ENCODE data around the gene ASB2. TPM values are rescaled to one million over a fixed set of nuclear protein-coding genes. Genes with fewer than 3 reads are reported as not detected.

Gene ASB2
- total RNA-seq, 2 donors from 2014 or later = 115 to 187 TPM

DNA sequence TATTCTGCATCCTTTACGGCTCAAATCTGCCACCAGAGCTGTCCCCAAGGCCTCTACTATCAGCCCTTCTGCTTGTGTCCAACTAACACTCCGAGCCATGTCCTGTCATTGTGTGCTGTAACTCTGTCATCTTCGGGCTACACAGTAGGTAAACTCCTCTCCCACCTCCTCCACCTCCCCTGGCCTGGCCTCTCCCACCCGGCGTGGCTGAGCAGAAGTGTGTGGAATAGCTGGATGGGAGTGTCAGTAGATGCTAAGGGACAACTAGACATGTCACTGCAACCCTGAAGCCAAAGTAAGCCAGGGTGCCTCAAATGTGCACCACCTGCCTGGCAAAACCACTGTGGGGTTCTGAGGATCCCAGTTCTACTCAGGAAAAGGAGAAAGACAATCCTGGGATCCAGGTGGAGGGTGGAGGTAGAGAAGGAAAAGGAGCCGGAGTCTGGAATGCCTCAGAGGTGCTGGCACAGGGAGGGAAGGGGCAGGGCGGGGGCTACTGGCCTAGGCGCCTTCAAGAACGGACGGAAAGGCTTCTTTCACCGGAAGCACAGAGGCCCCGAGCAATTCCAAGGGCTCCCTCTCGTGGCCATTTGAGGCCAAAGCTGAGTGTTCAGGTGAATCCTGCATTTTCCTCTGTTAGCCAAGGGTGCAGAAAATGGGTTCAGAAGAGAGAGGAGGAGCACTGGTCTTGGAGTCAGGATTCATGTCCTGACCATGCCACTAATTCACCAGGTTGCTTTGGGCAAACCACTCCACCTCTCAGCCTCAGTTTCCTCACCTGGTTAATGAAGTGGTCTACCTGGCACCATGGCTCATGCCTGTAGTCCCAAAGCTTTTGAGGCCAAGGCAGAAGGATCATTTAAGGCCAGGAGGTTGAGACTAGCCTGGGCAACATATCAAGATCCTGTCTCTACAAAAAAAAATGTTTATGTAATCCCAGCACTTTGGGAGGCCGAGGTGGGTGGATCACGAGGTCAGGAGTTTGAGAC, 69.7 kb downstream of the ASB2 start:
- no peaks in the 10 kb centered on the region for H3K27me3 ChIP-seq
- no peak overlapping the region for H3K27ac ChIP-seq
- no peak overlapping the region for H3K4me3 ChIP-seq
- H3K9me3 ChIP-seq = no peaks in the 10 kb centered on the region
- no peak for DNase-seq (ENCODE audit: low spot score)
- no peaks in the 10 kb centered on the region for H3K4me1 ChIP-seq
- H3K36me3 ChIP-seq = no peaks in the 10 kb centered on the region
- TF ChIP-seq, protein P1, sequence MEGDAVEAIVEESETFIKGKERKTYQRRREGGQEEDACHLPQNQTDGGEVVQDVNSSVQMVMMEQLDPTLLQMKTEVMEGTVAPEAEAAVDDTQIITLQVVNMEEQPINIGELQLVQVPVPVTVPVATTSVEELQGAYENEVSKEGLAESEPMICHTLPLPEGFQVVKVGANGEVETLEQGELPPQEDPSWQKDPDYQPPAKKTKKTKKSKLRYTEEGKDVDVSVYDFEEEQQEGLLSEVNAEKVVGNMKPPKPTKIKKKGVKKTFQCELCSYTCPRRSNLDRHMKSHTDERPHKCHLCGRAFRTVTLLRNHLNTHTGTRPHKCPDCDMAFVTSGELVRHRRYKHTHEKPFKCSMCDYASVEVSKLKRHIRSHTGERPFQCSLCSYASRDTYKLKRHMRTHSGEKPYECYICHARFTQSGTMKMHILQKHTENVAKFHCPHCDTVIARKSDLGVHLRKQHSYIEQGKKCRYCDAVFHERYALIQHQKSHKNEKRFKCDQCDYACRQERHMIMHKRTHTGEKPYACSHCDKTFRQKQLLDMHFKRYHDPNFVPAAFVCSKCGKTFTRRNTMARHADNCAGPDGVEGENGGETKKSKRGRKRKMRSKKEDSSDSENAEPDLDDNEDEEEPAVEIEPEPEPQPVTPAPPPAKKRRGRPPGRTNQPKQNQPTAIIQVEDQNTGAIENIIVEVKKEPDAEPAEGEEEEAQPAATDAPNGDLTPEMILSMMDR (IDR thresholded peaks at IDR 0.05) = peak; percentile 29 to 69

DNA sequence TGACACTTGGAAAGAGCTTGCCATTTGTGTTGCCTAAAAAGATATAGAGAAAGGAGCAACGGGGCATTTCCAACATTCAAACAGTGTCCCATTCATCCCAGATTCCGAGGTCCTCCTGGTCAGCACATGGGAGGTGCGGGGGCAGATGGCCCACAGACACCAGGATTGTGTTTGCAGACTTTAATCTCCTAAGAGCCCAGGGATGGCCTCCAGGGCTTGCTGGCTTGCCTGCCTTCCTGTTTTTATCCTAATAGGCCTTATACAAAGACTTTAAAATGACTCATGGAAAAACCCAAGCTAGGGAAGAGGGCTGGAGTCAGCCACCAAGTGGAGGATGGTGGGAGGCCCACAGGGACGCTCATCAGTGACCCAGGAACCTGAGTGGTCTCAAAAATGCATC, 70.7 kb downstream of the ASB2 start:
- Histone ChIP-seq H3K4me3 (no peak overlapping the region), H3K36me3 (no peaks in the 10 kb centered on the region), H3K9me3 (no peaks in the 10 kb centered on the region), H3K27ac (no peak overlapping the region), H3K27me3 (no peaks in the 10 kb centered on the region), H3K4me1 (no peaks in the 10 kb centered on the region)
- TF ChIP-seq, protein P1 (IDR thresholded peaks at IDR 0.05) = no peak
- DNase-seq (ENCODE audit: low spot score) = no peak

DNA sequence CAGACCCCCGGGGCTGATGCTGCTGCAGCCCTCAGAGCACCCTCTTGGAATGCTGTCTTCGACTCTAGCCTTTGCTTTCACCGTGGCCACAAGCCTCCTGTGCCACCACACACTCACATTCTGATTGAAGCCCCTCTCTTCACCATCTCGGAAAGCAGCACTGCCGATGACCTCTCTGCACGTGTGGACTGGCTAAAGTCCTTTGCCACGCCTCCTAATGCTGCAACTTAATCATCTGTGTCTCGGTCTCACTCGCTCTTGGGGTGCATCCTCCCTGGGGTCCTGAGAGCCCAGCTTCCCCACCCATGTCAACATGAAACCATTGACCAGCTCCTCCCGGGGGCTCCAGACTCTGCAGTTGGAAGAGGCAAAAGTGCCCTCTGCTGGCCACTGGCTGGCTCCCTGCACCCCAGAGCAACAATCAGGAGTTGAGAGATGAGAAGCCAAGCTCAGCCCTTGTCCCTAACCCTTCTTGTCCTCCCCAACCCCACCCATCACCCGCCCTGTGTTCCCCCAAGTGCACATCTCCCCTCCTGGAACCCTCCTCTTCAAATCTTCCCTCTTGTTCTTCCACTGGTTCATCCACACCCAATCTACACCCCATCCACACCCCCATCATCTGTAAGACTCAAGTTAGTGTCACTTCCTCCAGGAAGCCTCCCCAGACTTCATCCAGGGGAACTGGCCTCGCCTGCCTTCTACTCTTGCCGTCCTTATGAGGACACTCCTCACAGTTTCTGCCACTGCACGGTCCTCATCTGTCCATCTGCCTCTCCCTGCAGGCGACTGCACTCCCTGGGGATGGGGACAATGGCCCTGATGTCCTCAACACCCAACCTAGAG, 72.8 kb downstream of the ASB2 start:
- TF ChIP-seq, protein P1 (IDR thresholded peaks at IDR 0.05) = peak; percentile 14 to 50
- Histone ChIP-seq H3K36me3 (no peaks in the 10 kb centered on the region), H3K4me1 (no peaks in the 10 kb centered on the region), H3K27me3 (no peaks in the 10 kb centered on the region), H3K27ac (no peak overlapping the region), H3K9me3 (no peaks in the 10 kb centered on the region), H3K4me3 (no peak overlapping the region)
- DNase-seq (ENCODE audit: low spot score) = no peak

GRCh38 chr14:93902619-93903307, 73.6 kb downstream of the ASB2 start:
- H3K4me3 ChIP-seq = no peak overlapping the region
- H3K27me3 ChIP-seq = no peaks in the 10 kb centered on the region
- no peak for DNase-seq (ENCODE audit: low spot score)
- no peak overlapping the region for H3K27ac ChIP-seq
- no peaks in the 10 kb centered on the region for H3K36me3 ChIP-seq
- H3K4me1 ChIP-seq = no peaks in the 10 kb centered on the region
- TF ChIP-seq, protein P1 (IDR thresholded peaks at IDR 0.05) = no peak
- H3K9me3 ChIP-seq = no peaks in the 10 kb centered on the region

DNA sequence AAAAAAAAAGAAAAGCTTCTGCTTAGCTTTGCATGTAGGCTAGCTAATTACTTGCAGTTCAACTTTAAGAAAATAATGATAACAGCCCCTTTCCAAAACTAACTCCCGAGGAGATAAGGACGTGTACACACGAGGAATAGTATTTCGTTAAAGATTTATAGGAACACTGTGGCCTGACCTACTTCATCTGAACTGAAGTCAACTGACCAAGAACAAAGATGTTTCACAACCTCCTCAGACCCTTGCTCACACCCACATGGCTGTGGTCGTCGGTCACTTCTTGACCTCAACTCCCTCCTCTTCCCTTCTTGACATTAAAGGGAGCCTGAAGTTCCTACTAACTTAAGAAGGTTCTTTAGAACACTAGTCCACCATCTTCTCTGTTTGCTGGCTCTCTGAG, 74.6 kb downstream of the ASB2 start:
- H3K4me1 ChIP-seq = no peaks in the 10 kb centered on the region
- H3K27ac ChIP-seq = no peak overlapping the region
- H3K36me3 ChIP-seq = no peaks in the 10 kb centered on the region
- no peak for DNase-seq (ENCODE audit: low spot score)
- no peaks in the 10 kb centered on the region for H3K27me3 ChIP-seq
- H3K4me3 ChIP-seq = no peak overlapping the region
- H3K9me3 ChIP-seq = no peaks in the 10 kb centered on the region
- TF ChIP-seq, protein P1 (IDR thresholded peaks at IDR 0.05) = no peak
